ENCODE data around the gene YEATS2. TPM values are rescaled to one million over a fixed set of nuclear protein-coding genes. Genes with fewer than 3 reads are reported as not detected.

The YEATS2 gene
- total and polyA plus RNA-seq, 2 of the 4 experiments (the other 2 are of a cell fraction), result 30.1 to 43.0 TPM

DNA sequence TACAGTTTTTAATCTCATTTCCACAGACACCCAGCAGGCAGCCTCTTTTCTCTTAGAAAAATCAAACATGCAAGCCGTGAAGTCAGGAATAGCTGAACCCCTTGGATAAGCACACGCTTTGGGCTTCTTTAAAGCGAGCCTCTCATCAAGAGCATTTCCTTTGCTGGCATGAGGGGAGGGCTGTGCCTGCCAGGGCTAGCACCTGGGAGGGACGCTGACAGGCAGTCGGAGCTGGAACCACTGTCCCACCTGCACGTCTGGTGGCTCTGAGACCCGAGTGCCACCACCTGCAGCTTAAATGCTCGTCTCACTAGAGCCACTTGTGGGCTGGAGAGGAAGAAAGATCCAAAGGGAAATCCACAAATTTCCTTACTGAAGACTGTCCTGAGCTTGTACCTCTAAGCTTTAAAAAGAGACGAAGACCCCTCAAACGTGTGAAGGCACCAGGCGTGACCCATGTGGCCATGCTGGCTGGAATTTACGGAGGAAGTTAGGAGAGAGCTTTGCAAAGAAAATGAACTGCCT lies 118.4 kb downstream of the YEATS2 start:
- Histone ChIP-seq H3K9me3 (ENCODE audit: control insufficient read depth, insufficient read depth, low read length) (no peaks in the 10 kb centered on the region), H4K5ac (ENCODE audit: low read depth, low read length) (no peak overlapping the region), H2BK5ac (ENCODE audit: low read depth, low read length, poor library complexity, severe bottlenecking) (no peak overlapping the region), H4K8ac (ENCODE audit: low read depth in 2 of 2, low read length in 2 of 2) (no peak overlapping the region), H3K14ac (replicated peaks; ENCODE audit: low read depth, low read length) (no peak overlapping the region), H3K4me1 (ENCODE audit: control insufficient read depth, insufficient read depth, low read length) (peaks cover 2% of the 10 kb centered on the region), H3K4ac (ENCODE audit: low read depth, low read length) (no peak overlapping the region), H2AK9ac (replicated peaks; ENCODE audit: low read depth, low read length, poor library complexity) (no peak overlapping the region), H3K27me3 (ENCODE audit: control insufficient read depth, insufficient read depth, low read length) (no peaks in the 10 kb centered on the region), H2BK120ac (ENCODE audit: low read depth, low read length) (no peak overlapping the region), H3K9me1 (ENCODE audit: insufficient read depth, low read length) (peaks cover 5% of the 10 kb centered on the region; the same call in 1 of the 2 replicates), H2AFZ (replicated peaks; ENCODE audit: low read length, poor library complexity) (no peak overlapping the region), H4K91ac (ENCODE audit: insufficient read depth, low read depth, low read length) (no peak overlapping the region), H3K36me3 (ENCODE audit: control insufficient read depth, insufficient read depth, low read length) (peaks cover 21% of the 10 kb centered on the region), H3K18ac (ENCODE audit: low read depth, low read length) (no peak overlapping the region), H2BK20ac (ENCODE audit: low read depth, low read length) (no peak overlapping the region), H3K4me2 (ENCODE audit: low read depth, low read length) (no peak overlapping the region), H3K4me3 (ENCODE audit: insufficient read depth, low read depth, low read length) (no peak overlapping the region), H3K23ac (ENCODE audit: low read depth, low read length) (no peak overlapping the region), H2AK5ac (ENCODE audit: low read depth, low read length) (no peak overlapping the region), H3K27ac (ENCODE audit: insufficient read depth, low read length) (no peak overlapping the region), H3K56ac (ENCODE audit: extremely low read depth, insufficient read depth, low read length) (no peak overlapping the region), H3K9ac (ENCODE audit: low read depth, low read length) (no peak overlapping the region), H4K20me1 (ENCODE audit: insufficient read depth, low read length) (peaks cover 6% of the 10 kb centered on the region), H2BK15ac (ENCODE audit: low read depth, low read length) (no peak overlapping the region), H3K79me1 (ENCODE audit: low read depth in 1 of 2, low read length in 2 of 2) (peaks cover 0 to 8% of the 10 kb centered on the region in 2 experiments; a peak in 1 of 4 replicates)
- CTCF ChIA-PET, result interaction anchor here (0.5 to 1.8 kb wide), 2 partner anchors 9 to 467 kb away, joined by 4 read pairs; partner anchors contain the start of gene MAP6D1
- ATAC-seq (ENCODE audit: low read depth), result no peak
- BruUV-seq (replicated peaks), result no TSS peak
- TF ChIP-seq POLR2A (IDR thresholded peaks at IDR 0.05; ENCODE audit: low read depth, low read length), result no peak
- no peak for TF ChIP-seq CEBPB (IDR thresholded peaks at IDR 0.05; ENCODE audit: low read depth, low read length)
- TF ChIP-seq BHLHE40 (IDR thresholded peaks at IDR 0.05; ENCODE audit: low read depth, low read length), result no peak
- TF ChIP-seq RAD21 (IDR thresholded peaks at IDR 0.05; ENCODE audit: low read length), result no peak
- no peak for TF ChIP-seq MAFK (IDR thresholded peaks at IDR 0.05; ENCODE audit: low read depth, low read length)
- TF ChIP-seq, protein P1, sequence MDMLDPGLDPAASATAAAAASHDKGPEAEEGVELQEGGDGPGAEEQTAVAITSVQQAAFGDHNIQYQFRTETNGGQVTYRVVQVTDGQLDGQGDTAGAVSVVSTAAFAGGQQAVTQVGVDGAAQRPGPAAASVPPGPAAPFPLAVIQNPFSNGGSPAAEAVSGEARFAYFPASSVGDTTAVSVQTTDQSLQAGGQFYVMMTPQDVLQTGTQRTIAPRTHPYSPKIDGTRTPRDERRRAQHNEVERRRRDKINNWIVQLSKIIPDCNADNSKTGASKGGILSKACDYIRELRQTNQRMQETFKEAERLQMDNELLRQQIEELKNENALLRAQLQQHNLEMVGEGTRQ (IDR thresholded peaks at IDR 0.05; ENCODE audit: low read depth, low read length), result no peak
- TF ChIP-seq, protein P2, sequence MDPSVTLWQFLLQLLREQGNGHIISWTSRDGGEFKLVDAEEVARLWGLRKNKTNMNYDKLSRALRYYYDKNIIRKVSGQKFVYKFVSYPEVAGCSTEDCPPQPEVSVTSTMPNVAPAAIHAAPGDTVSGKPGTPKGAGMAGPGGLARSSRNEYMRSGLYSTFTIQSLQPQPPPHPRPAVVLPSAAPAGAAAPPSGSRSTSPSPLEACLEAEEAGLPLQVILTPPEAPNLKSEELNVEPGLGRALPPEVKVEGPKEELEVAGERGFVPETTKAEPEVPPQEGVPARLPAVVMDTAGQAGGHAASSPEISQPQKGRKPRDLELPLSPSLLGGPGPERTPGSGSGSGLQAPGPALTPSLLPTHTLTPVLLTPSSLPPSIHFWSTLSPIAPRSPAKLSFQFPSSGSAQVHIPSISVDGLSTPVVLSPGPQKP (IDR thresholded peaks at IDR 0.05; ENCODE audit: borderline replicate concordance, low read depth, low read length), result no peak
- TF ChIP-seq CHD1 (IDR thresholded peaks at IDR 0.05; ENCODE audit: low read depth, low read length), result no peak
- TF ChIP-seq SMC3 (IDR thresholded peaks at IDR 0.05; ENCODE audit: low read depth, low read length), result no peak
- no peak for TF ChIP-seq NFE2L2 (IDR thresholded peaks at IDR 0.05; ENCODE audit: low read depth, low read length)
- no peak for TF ChIP-seq RFX5 (IDR thresholded peaks at IDR 0.05; ENCODE audit: low read depth, low read length)
- no peak for TF ChIP-seq MAZ (IDR thresholded peaks at IDR 0.05; ENCODE audit: borderline replicate concordance, low read depth, low read length)
- no peak for TF ChIP-seq FOS (IDR thresholded peaks at IDR 0.05; ENCODE audit: low read depth, low read length)
- TF ChIP-seq, protein P3, sequence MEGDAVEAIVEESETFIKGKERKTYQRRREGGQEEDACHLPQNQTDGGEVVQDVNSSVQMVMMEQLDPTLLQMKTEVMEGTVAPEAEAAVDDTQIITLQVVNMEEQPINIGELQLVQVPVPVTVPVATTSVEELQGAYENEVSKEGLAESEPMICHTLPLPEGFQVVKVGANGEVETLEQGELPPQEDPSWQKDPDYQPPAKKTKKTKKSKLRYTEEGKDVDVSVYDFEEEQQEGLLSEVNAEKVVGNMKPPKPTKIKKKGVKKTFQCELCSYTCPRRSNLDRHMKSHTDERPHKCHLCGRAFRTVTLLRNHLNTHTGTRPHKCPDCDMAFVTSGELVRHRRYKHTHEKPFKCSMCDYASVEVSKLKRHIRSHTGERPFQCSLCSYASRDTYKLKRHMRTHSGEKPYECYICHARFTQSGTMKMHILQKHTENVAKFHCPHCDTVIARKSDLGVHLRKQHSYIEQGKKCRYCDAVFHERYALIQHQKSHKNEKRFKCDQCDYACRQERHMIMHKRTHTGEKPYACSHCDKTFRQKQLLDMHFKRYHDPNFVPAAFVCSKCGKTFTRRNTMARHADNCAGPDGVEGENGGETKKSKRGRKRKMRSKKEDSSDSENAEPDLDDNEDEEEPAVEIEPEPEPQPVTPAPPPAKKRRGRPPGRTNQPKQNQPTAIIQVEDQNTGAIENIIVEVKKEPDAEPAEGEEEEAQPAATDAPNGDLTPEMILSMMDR (conservative IDR thresholded peaks at IDR 0.05; ENCODE audit: low read depth, low read length), result no peak
- TF ChIP-seq MXI1 (IDR thresholded peaks at IDR 0.05; ENCODE audit: borderline replicate concordance, low read depth, low read length), result no peak
- no peak for TF ChIP-seq RCOR1 (IDR thresholded peaks at IDR 0.05; ENCODE audit: insufficient replicate concordance, low read length)
- intact Hi-C loops (cut with micrococcal nuclease) (no loop called here), dilution Hi-C loops (cut with HindIII; ENCODE audit: low sequenced_read_pairs, unreplicated experiment) (no loop called here), in situ Hi-C loops (cut with MboI; ENCODE audit: low sequenced_read_pairs) (no loop called here)
- DNase-seq, result no peak
- POLR2A ChIA-PET (ENCODE audit: unreplicated experiment), result no interaction called here
- 93% methylated on average over 3 of the region's 12 CpGs; no CpG with 5 or more reads in 1 of the 2 experiments for WGBS, 2 experiments (ENCODE audit: extremely low coverage in 2 of 2, insufficient read length in 1 of 2)

All from IMR-90 (cell line).